Activated gamma-delta T cell treated with Interleukin-2 at 50 U/mL for 16 hours (primary cell): ENCODE results near the gene AMFR.
"Not testable (repeated sequence)": the region's sequence is repeated elsewhere in the genome, so short reads cannot be mapped to it uniquely, and the experiment has no call there.

Experiments
- DNase-seq: peaks from one replicate; pipeline ENCODE4 v3.0.0-alpha.2; 2020

Gene AMFR

DNA sequence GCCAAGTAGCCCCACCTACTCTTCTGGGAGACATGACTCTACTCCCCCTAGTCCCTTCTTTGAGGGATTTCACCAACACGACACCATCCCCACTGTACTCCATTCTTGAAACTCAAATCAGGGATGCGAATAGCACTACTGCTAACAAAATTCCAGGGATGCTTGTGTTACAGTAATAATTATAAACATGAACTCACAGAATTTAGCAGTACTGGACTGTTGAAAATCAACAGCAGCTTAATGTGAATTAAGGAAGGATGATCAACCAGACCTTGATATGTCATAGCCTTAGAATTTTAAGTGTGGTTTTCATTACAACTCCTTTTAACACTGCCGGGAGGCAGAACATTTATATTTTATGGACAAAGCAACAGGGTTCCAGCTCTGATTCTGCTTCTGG is 37.9 kb downstream of the AMFR start:
- DNase-seq = no peak

DNA sequence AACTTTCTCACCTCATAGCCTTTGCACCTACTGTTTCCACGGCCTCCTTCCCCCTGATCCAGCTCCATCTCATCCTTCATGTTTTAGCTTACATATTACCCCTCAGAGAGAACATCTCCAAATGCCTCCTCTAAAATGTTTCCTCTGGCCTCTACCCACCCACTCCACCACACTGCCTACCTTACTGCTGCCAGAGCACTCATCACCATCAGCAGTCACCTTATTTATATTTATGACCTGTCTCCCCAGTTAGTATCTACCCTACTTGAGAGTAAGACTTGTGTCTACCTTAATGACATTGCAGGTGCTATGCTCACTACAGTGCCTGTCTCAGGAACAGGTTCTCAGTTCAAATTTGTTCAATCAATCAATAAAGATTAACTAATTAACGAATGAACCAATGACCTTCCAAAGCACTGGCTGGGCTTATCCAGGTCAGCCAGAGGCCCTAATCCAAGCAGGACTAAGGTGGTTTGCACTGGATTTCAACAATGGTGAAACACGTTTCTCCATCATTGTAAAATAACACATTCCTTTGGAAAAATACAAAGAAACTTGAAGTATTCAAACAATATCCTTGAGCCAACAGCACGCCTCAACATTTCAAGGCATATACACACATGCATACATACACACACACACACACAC is 41.1 kb downstream of the AMFR start:
- no peak for DNase-seq

DNA sequence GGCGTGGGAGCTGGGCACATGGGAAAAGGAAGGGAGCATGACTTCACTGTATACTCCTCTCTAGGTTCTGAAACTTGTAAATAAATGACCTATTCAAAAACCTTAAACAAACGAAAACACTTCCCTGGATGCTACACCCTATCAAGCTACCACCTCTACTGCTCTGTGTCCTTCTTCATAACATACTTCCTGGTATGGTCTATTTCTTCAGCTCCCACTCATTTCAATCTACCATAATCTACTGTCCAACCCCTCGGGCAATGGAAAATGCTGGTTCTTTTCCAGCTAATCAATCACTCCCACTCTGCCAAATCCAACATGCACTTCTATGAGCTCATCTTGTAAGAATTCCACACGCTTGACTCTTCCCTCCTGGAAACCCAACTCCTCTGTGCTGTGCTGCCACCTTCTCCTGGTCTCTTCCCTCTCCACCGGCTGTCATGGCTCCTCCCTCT is 42.4 kb downstream of the AMFR start:
- DNase-seq = no peak

DNA sequence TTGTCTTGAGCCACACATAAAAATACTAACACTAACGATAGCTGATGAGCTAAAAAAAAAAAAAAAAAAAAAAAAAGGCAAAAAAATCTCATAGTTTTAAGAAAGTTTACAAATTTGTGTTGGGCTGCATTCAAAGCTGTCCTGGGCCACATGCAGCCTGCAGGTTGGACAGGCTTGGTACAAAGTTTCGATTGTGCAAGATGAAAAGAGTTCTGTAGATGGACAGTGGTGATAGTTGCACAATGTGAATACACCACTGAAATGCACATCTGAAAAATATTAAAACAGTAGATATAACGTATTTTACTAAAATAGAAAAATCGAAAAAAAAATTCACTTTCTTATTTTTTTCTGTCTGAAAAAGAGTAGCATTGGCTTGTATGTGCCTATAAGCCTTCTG is 42.9 kb downstream of the AMFR start:
- DNase-seq = no peak

DNA sequence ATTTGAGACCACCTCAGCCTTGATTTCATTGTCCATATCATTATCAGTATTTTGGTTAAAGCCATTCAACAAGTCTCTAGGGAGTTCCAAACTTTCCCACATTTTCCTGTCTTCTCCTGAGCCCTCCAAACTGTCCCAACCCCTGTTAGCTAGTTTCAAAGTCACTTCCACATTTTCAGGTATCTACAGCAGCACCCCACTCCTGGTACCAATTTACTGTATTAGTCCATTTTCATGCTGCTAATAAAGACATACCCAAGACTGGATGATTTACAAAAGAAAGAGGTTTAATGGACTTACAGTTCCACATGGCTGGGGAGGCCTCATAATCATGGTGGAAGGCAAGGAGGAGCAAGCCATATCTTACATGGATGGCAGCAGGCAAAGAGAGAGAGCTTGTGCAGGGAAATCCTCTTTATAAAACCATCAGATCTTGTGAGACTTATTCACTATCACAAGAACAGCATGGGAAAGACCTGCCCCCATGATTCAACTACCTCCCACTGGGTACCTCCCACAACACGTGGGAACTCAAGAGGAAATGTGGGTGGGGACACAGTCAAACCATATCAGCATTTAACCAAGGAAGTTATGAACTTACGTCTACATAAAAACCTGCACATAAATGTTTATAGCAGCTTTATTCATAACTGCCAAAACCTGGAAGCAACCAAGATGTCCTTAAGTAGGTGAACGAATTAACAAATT is 44.4 kb downstream of the AMFR start:
- DNase-seq = not testable (repeated sequence)

DNA sequence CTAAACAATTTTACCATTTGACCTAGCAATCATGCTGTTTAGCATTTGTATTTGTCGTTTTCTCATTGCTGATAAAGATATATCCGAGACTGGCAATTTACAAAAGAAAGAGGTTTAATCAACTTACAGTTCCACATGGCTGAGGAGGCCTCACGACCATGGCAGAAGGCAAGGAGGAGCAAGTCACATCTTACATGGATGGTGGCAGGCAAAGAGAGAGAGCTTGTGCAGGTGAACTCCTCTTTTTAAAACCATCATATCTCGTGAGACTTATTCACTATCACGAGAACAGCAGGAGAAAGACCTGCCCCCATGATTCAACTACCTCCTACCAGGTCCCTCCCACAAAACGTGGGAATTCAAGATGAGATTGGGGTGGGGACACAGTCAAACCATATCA is 46.3 kb downstream of the AMFR start:
- not testable (repeated sequence) for DNase-seq

DNA sequence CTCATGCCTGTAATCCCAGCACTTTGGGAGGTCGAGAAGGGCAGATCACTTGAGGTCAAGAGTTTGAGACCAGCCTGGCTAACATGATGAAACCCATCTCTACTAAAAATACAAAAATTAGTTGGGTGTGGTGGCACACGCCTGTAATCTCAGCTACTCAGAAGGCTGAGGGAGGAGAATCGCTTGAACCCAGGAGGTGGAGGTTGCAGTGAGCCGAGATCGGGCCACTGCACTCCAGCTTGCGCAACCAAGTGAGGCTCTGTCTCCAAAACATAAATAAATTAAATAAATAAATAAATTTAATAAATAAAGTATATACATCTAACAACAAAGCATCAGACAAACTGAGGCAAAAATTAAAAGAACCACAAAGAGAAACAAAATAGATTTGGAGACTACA is 49.6 kb downstream of the AMFR start:
- not testable (repeated sequence) for DNase-seq

DNA sequence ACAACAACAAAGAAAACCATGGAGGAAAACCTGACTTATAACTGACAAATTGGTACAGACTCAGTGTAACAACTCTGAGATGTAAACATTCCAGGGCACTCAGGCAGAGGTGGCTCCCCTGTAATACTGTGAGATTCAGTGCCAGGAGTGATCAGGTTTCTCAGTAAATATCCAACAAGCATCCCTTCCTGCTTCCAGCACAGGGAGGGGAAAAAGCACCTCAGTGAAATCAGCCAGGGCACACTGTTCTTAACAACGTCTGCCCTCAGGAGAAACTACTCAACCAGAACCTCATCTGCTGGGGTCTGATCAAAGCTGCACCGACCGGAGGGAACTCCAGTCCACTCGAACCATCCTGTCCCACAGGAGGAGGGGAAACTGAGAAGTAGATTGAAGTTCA is 52.3 kb downstream of the AMFR start:
- no peak for DNase-seq

DNA sequence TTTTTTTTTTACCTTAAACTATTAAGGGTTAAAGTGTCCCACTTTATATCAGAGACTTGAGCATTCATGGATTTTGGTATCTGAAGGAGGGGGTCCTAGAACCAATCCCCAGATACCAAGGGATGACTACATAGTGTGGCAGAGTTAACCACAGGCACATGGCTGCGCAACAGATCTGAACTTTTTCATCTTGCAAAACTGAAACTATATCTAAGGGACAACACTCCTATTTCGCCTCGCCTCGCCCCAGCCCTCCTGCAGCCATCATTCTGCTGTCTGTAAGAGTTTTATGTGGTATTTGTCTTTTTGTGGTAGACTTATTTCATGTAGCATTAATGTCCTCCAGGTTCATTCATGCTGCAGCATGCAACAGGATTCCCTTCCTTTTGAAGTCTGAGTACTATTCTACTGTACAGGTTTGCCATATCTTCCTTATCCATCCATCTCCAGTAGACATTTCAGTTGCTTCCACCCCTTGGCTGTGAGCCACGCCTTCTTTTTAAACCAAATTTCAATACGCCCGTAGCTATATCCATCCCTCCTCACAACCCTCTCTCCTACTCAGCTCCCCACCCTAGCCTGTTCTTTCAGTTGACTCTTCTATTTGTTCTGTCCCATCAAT is 53.2 kb downstream of the AMFR start:
- DNase-seq = no peak

DNA sequence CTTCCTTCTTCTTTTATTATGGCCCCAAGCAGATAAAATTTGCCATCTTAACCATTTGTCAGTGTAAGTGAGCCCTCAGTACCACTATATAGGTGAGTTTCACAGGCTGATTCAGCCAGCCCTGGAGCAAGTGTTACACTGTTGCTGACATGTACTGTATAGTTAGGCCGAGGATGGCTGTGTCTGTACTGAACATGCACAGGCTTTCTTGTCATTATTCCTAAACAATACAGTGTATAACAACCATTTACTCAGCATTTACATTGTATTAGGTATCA is 53.7 kb downstream of the AMFR start:
- DNase-seq = no peak

DNA sequence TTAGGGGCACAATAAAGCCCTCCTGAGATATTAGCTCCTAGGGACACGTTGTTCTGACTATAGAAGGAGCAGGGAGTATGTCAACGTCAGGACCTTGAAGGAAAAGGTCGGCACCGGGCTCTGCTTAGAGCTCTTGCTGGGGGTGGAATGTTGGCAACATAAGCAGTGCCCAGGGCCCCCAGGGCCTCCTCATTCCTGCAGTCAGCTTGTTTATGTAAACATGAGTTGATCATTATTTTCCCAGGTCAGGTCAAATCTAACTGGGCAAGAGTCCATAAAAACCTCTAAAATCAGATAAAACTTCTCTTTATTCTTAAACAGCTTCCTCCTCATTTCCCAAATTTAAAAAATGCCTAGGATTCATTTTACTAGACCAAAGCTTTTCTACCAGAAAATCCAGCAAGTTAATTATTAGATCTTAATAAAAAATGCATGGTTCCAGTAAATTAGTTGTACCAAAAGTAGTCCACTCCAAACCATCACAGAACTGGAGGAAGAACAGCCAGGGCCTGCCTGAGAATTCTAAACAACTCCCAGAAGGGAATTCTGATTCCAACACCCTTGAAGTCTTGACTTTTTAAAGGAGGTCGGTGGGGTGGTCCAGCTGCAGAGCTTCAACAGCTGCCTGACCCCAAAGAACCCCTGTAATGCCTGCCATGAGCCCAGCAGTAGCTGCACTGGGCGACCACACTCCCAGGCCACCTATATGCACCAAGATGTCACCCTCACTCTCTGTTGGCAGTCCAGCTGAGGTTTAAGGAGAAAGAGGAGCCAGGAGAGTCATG is 54.3 kb downstream of the AMFR start:
- DNase-seq = no peak

DNA sequence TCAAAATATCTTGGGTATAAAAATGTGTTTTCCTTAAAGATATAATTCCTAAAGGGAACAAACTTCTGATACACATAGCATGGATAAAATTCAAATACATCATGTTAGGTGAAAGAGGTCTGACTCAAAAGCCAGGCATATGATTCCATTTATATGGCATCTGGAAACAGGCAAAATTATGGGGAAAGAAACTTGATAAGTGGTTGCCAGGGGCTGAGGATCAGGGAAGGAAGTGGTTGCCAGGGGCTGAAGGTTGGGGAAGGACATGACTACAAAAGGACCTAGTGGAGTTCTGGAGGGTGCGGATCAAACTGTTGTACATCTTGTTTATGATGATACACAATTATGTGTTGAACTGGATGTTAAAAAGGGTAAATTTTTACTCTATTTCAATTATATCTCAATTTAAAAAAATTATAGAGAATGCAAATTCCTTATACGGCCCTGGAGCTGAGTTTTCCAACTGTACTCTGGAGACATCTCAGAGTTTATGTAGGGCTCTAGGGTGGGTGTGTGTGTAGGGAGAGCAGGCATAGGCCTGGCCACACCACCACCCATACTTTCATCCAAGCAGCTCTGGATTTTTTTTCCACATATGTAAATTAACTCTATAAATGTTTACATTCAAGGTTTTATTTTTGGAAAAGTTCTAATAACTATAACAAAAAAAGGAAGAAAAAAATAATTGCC is 55.0 kb downstream of the AMFR start:
- no peak for DNase-seq

DNA sequence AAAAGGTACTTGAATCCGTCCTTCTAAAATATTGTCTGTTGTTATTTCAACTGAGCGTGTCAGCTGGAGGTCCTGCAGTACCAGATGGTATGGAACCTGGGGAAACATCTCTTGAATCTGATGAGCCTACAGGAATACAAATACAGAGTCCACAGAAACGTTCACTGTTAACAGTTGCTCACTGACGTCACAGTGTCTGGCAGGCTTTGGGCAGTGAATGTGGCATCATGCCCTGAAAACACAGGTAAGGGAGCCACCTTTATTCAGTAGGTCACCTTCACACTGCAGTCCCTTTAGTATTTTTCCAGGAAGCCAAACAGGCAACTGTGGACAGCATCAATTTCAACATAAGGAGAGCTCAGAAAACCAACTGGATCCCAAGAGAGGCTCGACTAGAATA is 56.1 kb downstream of the AMFR start:
- no peak for DNase-seq

DNA sequence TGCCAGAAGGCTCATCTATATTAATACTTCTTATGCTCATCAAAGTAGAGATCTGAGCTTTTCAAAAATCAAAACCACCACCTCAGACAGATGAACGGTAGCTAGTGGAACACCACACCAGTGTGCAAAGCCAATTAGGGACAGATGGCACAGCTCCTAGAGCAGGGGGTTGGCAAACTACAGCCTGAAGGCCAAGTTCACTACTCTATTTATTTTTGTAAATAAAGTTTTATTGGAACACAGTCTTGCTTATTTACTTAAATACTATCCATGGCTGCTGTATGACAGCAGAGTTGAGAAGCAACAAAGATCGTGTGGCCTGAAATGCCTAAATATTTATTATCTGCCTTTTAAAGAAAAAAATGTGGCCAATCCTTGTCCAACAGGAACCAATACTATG is 56.8 kb downstream of the AMFR start:
- DNase-seq = no peak

DNA sequence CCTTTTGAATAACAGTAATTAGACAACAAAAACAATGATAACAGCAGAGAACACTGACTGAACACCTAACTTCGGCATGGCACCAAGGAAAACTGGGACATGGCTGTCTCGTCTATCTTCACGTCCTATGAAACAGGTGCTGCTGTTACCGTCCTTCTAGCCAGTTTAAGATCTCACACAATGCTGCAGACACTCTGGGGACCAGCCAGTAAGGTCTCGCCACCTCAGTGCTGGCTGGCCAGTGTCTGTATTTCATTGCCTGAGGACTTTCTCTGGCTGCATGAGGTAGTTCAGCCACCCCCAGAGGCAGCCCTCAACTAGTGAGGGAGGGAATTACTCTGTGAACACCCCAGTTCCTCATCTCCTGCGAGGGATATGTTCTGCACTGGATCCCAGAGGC is 57.6 kb downstream of the AMFR start:
- DNase-seq = no peak

DNA sequence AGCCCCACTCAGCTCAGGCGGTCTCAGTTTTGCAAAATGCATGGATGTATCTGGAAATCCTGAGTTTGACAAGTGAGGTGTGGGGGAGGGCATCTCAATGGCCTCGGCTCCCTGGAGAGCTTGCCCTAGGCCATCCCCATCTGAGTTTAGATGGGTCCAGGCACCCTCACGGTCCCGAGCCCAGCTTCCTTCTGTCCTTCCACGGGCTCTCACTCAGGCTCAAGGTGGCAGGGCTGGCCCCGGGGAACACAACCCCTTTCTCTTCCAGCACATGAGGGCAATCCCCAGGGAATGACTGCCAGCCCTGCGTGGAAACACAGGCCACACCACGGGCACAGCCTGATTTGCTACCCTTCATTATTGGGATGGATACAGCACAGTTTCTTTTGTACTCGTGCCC is 58.4 kb downstream of the AMFR start:
- DNase-seq = no peak

DNA sequence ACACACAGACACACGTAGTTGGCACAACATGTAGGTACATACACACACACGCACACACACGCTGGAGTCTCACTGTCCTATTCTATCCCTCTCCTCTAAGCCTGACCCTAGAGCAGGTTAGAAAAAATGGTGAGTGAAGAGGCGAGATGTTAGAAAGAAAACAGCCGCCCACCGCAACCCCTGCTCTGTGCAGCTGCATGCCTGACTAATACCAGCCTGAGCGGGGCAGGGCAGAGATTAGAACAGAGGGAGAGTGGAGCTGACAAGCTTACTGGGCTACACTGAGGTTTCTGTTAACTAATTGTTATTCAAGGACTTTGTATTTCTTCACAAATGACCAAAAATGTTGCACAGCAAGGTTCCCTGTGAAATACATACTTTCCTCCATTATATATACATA is 59.8 kb downstream of the AMFR start:
- no peak for DNase-seq

DNA sequence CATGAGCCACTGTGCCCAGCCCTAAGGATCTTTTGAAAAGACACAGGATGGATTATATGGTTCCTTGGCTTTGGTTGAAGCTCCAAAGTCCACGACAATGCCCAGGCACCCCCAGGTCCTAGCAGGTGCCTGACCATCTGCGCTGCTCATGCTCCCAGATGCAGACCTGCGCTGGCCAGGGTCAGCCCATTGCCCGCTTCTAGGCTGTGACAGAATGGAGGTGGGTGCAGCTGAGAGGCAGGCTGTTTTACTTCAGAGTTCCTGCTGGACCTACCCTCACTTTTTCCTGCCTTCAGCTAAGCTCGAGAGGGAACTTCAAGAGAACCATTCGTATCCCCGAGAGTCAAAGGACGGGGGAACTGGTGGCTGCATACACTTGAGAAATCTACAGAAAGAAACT is 60.5 kb downstream of the AMFR start:
- no peak for DNase-seq

DNA sequence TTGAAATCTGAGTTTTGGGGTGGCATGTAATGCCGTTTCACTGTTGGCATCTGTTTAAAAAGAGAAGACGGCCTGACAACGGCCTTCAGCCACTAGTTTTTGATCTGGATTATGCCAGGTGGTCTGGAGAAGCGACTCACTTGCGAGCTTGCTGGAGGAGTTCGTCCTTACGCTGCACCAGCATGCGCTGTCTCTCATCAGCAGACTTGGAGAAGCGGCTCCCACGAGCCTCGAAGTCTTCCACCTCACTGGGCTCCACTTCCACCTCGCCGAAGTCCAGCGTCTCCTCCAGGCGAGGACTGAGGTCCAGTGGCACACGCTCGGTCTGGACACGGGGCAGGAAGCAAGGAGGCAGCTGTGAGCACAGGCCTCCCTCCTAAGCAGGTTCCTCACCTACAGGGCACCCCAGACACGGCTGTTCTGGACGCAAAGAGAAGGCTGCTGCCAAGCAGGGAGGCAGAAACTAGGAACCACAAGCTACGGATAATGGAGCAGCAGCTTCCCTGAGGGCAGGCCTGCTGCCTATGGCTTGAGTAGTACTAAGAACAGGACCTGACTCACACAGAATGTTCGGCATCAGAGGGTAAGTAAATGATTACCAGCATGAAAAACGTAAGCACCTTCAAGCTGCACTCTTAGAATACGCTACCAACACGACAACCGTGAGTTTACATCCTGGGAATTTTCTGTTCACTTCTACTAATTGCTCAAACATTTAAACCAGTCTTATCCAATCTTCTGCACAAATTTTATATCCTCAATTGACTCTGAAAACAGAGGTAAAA is 61.4 kb downstream of the AMFR start:
- no peak for DNase-seq

DNA sequence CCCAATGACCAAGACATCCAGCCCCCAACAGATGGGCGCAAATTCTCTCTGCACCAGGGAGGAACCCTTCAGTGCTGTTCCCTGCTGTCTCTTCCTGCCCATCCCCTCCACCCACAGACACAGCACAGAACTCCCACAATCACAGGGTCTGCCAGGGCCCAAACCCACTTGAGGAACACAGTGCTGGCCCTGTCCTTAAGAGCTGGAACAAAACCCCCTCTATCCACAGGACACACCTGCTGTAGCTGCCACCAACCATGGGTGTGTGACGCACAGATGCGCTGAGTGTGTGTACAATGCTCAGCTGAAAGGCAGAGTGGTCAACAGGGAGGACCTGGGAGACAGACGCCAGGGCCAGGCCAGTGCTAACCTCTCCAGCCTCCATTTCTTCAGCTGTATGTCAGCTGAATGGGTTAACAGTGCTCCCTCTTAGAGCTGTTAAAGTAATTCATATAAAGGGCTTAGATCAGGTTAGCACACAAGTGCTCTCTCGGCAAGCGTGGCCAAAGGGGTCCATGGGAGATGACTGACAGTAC is 62.1 kb downstream of the AMFR start:
- no peak for DNase-seq

DNA sequence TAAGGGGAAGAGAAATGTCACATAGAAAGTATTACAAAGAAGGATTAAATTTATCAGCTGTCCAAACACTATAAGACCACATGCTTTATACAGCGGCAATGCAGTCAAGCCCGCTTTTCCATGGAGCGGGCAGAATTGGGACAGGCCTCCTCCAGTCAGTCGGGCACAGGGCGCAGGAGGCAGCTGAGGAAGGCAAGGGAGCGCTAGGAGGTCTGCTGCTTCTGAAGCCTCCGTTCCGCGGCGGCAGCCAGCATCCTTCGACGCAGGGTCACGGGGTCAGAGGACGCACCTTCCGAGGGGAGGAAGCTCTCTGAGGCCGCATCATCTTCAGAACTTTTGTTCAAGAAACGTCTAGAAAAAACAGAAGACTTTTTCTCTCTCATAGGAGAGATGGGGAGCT is 62.6 kb downstream of the AMFR start:
- DNase-seq = no peak

DNA sequence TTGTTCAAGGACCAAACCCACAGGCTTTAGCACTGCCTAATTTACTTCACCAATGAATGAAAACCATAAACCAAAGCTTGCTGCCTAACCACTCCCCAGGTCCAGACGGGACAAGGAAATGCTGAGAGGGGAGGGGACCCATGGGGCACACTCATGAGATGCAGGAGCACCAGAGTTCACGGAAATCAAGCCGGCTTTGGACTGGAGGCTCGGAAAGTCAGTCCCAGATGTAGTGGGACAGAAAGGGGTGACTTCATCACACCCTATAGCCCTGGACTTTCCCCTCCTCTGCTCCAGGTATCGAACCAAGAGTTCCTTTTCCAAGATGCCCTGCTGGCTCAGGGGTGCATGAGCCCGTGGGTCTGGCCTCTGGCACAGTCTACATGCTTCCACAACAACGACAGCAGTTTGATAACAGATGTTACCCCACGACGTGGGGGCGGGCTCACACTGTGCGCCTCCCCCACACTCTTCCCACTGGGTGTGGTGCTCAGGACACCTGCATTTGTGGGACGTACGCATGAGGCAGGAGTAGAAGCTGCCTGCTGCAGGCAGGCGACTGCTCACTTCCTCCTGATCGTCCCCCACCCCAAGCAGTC is 63.2 kb downstream of the AMFR start:
- DNase-seq = no peak
